HG03439 (cell line): Measurements from ENCODE around the gene KHDRBS2.
A peak's percentile ranks its signal among the peaks of the same experiment; 100 is the strongest.
"Not testable (repeated sequence)": the region's sequence is repeated elsewhere in the genome, so short reads cannot be mapped to it uniquely, and the experiment has no call there.

Experiments
- ATAC-seq: cut with Tn5 transposase; IDR thresholded peaks from one replicate; pipeline ENCODE4 v1.9.1; 2021; ENCODE audit warnings: mild to moderate bottlenecking, moderate library complexity; ENCODE audit not compliant: unreplicated experiment

KHDRBS2 gene

DNA sequence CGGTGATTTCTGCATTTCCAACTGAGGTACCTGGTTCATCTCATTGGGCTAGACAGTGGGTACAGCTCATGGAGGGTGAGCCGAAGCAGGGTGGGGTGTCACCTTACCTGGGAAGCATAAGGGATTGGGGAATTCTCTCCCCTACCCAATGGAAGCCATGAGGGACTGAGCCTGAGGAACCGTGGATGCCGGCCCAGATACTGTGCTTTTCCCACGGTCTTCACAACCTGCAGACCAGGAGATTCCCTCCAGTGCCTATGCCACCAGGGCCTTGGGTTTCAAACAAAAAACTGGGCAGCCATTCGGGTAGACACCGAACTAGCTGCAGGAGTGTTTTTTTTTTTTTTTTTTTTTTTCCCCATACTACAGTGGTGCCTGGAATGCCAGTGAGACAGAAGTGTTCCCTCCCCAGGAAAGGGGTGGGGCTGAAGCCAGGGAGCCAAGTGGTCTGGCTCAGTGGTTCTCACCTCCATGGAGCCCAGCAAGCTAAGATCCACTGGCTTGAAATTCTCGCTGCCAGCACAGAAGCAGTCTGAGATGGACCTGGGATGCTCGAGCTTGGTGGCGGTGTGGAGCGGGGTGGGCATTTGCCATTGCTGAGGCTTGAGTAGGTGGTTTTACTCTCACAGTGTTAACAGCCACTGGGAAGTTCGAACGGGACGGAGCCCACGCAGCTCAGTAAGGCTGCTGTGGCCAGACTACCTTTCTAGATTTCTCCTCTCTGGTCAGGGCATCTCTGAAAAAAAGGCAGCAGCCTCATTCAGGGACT is 416.2 kb downstream of the KHDRBS2 start:
- ATAC-seq = no peak

DNA sequence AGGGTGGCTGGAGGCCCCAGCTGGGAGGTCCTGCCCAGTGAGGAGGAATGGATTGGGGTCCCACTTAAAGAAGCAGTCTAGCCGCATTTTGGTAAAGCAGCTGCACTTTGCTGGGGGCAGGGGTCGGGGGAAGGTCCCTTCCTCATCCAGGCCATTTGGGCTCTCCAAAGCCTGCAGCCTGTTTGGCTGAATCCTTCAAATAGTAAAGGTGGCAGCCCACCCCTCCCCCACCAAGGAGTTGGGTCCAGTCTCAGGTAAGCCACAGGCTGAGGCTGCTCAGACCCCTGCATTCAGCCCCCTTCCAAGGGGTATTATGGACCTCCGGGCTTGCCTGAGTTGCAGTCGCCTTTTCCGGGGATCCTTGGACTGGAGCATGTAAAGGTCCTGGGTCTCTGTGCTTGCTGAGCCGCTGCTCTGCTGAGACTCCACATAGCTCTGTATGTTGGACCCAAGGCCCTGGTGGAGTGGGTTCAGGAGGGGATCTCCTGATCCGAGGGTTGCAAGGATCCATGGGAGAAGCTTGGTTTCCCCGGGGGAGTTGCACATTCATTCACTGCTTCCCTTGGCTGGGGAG is 417.4 kb downstream of the KHDRBS2 start:
- ATAC-seq = no peak

DNA sequence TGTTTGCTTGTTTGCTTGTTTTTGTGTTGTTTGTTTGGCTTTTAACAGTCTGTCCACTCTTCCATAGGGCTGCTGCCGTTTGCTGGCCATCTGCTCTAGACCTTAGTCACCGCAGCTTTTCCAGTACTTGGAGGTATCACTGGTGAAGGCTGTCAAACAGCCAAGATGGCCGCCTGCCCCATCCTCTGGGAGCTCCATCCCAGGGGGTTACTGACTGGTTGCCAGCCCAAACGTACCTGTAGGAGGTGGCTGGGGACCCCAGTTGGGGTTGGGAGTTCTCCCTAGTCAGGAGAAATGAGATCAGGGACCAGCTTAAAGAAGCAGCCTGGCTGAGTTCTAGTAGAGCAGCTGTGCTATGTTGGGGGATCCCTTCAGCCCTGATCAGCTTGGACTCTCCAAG is 418.4 kb downstream of the KHDRBS2 start:
- no peak for ATAC-seq

DNA sequence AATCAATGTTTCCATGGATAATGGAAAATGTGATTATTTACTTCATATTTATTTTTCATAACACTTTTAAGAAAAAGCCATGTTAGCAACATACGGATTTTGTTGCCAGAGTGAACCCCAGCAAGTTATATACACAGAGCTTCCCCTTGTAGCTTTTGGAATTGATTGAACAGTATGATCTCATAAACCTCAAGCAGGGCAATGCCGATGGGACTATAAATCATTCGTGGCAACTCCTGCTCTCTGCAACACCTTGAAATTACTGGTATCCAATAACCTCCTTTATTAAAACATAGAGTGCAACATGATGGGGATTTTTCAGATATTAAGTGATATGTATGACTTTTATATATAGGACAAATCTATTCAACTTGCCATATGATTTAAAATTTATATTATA is 428.5 kb downstream of the KHDRBS2 start:
- ATAC-seq = no peak

DNA sequence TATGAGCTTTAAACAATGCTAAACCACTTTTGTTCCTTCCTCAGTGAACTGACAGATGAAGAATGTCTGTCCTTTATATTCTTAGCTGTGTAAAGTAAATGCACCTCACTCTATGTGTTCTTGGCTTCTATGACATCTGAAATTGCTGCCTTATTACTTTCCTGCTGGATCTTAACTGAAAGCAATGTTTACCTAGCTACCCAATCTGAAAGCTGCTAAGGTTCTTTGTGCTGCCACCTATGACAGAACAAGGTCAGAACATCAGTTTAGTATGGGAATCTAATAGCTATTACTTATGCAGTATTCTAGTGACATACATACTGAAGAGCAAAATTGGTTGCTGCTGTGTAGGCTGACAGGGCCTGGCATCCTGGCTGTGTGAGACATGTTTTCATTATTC is 444.1 kb downstream of the KHDRBS2 start:
- no peak for ATAC-seq

DNA sequence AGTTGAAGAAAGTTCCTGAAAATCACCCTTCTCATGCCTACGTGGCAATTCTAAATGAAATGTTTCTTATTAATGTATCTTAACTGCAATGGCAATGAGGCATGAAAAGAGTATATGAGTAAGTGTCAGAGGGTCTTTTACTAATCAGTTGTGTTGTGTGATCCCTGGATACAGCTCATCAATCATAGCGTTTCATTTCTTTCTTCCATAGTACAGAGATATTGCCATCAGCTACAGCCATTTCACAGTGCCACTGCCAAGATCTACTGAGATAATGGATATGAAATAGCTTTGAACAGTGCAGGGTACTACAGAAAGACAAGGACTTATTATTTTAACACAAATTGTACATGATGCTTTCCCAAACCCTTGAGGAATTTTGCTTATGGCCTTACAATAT is 450.8 kb downstream of the KHDRBS2 start:
- ATAC-seq = no peak

DNA sequence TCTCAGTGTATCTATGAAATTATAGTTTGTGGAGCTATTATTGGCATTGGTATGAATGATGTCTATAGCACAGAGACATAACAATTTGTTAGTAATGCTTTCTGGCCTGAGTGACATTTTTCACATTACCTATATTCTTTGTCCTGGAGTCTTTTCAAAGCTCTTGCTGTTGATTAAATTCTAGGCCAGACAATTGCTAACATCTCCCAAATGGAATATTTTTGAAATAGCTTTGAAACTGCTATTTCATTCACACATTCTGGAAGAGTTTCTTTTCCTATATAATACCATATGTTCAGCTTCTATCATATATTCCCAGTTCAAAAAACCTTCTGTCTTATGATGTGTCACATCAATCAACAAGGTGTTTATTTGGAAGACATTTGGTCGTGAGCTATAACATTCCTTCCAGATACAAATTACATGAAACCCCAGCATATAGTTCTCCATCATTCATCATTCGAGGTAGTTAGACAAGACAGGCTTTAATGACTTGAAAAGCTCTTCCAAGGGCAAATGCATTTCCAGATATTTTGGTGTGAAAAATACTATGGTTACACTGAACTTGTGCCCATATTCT is 452.8 kb downstream of the KHDRBS2 start:
- ATAC-seq = no peak

DNA sequence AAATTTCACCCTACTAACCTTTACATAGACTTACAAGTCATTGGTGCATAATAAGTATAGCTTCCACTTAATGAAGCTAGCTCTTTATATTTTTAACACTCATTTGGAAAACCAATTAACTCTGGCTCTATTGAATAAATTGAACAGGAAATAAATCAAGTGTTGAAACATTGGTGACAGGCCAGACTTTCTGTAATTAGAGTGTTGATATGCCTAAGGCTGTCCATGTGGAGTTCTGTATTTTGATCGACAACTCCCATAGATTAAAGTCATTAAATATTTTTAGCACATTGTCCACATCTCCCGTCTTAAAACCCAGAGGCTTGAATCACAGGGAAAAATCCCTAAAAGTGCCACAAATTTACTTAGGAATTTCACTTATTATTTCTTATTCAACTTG is 468.3 kb downstream of the KHDRBS2 start:
- ATAC-seq = no peak

DNA sequence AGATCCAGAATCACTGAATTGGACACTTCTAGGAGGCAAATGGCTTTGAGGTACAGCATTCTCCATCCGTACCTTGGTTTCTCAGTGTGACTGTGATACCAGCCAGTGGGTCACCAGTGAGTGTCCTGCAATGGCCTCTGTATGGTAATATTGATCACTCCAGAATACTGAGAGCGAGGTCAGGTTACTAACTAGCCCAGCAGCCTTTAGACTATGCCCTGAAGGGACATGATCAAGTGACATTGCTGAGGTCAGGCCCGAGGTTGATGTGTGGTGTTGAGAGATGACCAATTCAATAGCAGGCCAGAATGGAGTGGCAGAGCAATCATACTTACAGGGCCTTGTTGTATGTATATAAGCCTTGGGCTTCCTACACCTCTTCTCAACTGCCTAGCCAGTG is 476.0 kb downstream of the KHDRBS2 start:
- ATAC-seq = no peak

DNA sequence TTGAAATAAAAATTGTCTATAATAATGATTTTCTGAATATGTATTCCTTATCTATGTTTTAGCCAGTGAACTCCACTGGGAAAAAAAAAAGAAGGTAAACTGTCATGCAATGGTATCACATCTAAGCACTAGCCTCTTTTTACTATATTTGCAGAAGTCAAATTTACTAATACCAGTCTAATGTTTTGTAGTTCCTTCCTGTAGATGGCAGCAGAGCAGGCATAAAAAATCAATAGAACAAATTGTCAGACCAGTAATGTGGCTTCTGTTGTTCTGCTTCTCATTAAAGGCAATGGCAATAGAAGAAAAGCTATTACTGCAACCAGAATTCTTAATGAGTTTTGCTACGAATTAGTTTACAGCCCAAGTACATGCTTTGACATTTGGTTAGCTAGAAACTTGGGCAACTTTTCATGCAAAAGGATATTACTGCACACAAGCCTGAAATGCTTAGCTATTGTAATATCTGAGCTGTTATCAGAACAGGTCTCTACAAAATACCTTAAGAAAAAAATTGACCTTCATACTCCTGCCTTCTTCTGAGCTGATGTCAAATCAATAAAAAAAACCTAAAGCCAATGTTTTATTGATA is 476.9 kb downstream of the KHDRBS2 start:
- peak; percentile 62 for ATAC-seq

DNA sequence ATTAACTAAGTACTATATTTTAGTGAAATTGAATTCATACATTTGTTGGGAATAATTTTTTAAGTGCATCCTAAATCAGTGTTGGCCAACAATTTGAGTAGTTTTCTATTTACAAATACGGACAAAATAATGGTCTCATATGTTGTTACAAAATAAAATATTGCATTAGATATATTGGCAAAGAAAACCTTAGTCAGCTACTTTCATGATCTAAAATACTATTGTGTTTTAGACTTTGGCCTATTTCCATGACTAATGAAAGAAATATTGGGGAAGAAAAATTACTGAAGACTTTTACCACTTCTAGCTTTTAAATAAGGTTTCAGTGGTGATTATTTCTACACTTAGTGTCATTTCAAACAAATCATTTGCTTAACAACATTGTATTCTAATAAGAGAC is 498.0 kb downstream of the KHDRBS2 start:
- ATAC-seq = no peak

DNA sequence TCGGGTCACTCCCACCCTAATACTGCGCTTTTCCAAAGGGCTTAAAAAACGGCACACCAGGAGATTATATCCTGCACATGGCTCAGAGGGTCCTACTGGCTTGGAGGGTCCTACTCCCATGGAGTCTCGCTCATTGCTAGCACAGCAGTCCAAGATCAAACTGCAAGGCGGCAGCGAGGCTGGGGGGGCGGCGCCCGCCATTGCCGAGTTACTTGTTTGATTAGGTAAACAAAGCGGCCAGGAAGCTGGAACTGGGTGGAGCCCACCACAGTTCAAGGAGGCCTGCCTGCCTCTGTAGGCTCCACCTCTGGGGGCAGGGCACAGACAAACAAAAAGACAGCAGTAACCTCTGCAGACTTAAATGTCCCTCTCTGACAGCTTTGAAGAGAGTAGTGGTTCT is 516.6 kb downstream of the KHDRBS2 start:
- not testable (repeated sequence) for ATAC-seq

DNA sequence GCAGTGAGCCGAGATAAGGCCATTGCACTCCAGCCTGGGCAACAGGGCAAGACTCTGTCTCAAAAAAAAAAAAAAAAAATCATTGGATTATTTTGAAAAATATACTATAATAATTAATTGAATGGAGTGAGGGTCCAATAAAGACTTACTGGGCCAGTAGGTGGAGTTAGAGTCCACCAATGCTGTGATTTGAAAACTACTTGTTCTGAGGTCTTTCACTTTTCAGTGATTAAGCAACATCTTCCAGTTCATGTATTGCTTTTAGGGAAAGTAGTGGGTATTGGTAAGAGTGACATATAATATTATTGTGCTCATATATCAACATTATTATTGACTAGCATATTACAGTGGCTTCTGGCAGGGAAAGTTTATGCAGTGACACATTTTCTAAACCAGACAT is 530.3 kb downstream of the KHDRBS2 start:
- no peak for ATAC-seq

DNA sequence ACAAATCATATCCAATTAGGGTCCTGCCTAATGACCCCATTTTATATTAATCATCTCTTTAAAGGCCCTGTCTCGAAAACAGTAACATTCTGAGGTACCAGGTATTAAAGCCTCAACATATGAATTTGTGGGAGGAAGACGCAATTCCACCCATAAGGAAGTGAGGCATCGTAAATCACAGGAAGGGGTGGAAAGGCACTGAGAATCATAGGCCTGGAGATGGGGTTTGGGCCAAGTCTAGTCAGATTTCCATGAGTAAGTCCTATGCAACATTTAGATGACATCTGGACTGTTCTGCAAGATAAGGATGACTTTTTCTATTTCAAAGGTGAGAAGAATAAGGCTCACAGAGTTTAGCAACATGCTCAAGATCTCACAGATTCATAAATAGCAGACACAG is 534.0 kb downstream of the KHDRBS2 start:
- ATAC-seq = no peak

DNA sequence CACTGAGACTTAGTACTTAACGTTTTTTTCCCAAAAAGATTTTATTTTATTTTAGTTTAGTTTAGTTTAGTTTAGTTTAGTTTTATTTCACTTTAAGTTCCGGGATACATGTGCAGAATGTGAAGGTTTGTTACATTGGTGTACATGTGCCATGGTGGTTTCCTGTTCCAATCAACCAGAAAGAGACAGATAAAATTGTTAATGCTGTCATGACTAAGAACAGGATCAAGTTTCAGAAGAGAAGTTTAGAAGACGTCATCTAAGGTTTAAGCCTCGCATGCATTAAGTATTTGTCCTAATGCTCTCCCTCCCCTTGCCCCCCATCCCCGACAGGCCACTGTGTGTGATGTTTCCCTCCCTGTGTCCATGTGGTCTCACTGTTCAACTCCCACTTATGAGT is 540.0 kb downstream of the KHDRBS2 start:
- no peak for ATAC-seq

DNA sequence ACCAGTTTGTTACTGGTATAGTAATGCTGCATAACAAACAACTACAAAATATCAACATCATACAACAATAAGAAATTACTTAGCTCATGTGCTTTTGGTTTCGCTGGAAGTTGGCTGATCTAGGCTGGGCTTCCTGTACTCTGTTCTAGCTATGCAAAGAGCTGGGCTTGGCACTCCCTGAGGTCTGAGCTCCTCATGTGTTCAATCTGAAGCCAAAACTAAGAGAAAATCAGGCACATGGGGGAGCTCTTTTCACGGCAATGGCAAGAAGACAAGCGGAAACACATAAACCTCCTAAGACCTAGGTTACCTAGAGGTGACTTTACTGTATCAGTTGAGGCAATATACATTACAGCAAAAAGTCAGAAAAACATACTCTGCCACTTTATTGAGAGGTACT is 574.2 kb downstream of the KHDRBS2 start:
- ATAC-seq = no peak

DNA sequence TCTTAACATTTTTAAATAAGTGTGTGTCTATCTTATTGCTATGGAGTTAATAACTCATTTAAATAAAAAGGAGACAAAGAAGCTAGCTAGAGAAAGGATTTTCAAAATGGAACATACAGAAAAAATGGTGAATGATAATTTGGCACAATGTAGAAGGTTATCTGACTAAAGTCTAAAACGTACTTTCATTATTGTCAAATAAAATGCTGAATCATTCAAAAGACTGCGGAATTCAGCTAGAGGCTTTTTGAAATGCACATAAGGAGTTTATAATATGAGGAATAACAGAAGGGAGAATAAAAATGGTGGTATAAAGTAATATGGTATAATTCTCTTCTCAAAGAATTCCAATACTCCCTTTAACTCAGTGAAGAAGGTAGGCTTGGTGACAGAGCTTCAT is 597.9 kb downstream of the KHDRBS2 start:
- ATAC-seq = no peak

DNA sequence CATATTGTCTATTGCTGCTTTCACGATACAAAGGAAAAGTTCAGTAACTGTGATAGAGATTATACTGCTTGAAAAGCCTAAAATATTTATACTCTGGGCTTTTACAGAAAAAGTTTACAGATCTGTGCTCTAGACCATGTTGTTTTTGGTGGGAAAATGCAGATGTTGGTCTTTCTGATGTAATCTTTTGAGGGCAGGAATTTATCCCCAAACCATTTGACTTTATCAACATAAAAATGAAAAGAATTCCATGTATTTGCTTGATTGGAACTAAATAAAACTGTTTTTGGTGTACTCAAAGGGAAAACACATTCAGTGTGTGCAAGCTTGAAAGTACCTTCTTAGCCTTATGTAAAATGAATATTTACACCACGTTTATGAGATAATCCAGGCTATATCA is 603.5 kb downstream of the KHDRBS2 start:
- ATAC-seq = no peak

DNA sequence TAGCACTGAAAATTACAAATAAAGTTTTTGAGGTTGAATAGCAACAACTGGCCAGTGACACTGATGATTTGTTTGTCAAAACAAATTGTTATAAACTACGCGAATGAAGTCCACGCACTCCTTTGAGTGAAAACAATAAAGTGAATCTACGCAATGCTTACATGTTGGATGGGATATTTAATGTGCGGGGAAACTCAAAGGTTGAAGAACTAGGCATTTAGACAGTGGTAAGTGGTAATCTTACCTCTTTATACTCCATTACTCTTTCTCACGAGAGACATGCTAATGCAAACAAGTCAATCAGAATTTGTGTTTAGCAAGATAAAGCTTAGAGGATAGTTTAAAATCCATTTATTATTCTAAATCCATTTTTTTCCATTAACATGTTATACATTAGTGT is 606.4 kb downstream of the KHDRBS2 start:
- ATAC-seq = no peak

DNA sequence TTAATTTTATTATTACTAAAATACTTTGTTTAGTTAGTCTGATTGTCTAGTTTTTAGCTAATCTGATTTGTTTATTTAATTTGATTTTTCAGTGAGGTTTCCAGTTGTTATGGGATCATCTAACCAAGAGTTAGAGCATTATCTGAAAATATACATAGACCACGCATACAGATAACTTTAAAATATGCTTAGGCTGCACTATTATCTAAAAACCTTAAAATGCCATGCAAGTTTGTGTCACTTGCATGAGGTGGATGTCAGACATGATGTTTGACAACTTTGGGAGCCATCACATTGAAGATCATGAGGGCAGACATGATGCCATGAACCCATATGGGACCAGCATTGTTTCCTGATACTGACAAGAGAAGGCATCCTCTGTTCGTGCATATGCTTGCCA is 610.3 kb downstream of the KHDRBS2 start:
- ATAC-seq = no peak

DNA sequence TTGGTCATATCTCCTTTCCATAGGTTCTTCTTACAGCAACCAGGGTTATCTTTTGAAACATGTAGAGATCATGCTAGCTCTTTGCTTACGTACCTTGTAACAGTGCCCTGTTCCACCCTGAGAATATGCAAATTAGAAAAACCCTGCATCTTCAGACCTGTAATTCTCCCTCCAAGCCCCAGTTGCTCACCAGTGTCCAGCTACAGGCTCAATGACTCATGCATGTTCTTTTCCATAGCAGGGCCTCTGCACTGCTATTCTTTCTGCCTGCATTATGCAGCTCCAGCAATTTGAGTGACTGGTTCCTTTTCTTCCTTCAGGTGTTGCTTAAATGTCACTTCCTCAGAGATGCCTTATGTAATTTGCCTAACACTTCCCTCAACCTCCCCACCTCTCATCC is 636.2 kb downstream of the KHDRBS2 start:
- no peak for ATAC-seq

DNA sequence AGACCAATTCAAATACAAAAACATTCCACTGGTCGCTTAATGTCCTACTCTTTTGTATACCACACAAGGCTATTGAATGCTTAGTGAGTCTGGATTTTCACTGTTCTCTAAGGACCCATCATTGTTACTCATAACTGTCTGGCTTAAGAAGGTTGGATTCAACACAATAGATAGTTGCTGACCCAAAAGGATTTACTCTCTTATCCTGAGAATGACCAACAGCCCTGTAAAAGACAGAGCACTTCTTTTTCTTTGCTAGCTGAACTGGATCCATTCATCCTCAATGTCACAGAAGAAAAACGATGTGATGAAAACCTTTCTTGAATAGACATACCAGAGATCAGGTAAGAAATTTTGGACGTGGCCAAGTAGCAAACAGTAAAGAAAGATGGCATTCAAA is 645.6 kb downstream of the KHDRBS2 start:
- no peak for ATAC-seq
